Ishikawa (cell line): ENCODE data around the gene HRG.

ENCODE experiments used
- CEBPB ChIP-seq: IDR thresholded peaks from 2 replicates; pipeline ENCODE4 v1.6.1; 2012
- CREB1 ChIP-seq: IDR thresholded peaks from 2 replicates; pipeline ENCODE4 v1.6.1; 2012; ENCODE audit warnings: low read depth
- EGR1 ChIP-seq: IDR thresholded peaks from 2 replicates; pipeline ENCODE4 v1.6.1; 2012
- EP300 ChIP-seq: IDR thresholded peaks from 2 replicates; pipeline ENCODE4 v1.6.1; 2012; ENCODE audit warnings: borderline replicate concordance
- FOXM1 ChIP-seq: IDR thresholded peaks from 2 replicates; pipeline ENCODE4 v1.6.1; 2012; ENCODE audit warnings: low read depth, borderline replicate concordance
- MAX ChIP-seq: IDR thresholded peaks from 2 replicates; pipeline ENCODE4 v1.6.1; 2012
- NFIC ChIP-seq: IDR thresholded peaks from 2 replicates; pipeline ENCODE4 v1.6.1; 2012
- RAD21 ChIP-seq: IDR thresholded peaks from 2 replicates; pipeline ENCODE4 v1.6.1; 2012; ENCODE audit warnings: low read depth
- REST ChIP-seq: IDR thresholded peaks from 2 replicates; pipeline ENCODE4 v1.6.1; 2012; ENCODE audit warnings: low read depth, mild to moderate bottlenecking
- TAF1 ChIP-seq: IDR thresholded peaks from 2 replicates; pipeline ENCODE4 v1.6.1; 2012; ENCODE audit warnings: low read depth, mild to moderate bottlenecking
- TCF12 ChIP-seq: IDR thresholded peaks from 2 replicates; pipeline ENCODE4 v1.6.1; 2012; ENCODE audit warnings: low read depth
- TEAD4 ChIP-seq: IDR thresholded peaks from 2 replicates; pipeline ENCODE4 v1.6.1; 2012
- USF1 ChIP-seq: IDR thresholded peaks from 2 replicates; pipeline ENCODE4 v1.6.1; 2012
- YY1 ChIP-seq: IDR thresholded peaks from 2 replicates; pipeline ENCODE4 v1.6.1; 2012; ENCODE audit warnings: low read depth
- ZBTB7A ChIP-seq: IDR thresholded peaks from 2 replicates; pipeline ENCODE4 v1.6.1; 2012; ENCODE audit warnings: low read depth

The HRG gene

GRCh38 chr3:186708983-186709679, 43.3 kb downstream of the HRG start:
- TF ChIP-seq CREB1: no peak
- TF ChIP-seq YY1: no peak
- no peak for TF ChIP-seq NFIC
- TF ChIP-seq FOXM1: no peak
- TF ChIP-seq TCF12: no peak
- no peak for TF ChIP-seq CEBPB
- no peak for TF ChIP-seq ZBTB7A
- TF ChIP-seq USF1: no peak
- no peak for TF ChIP-seq TAF1
- TF ChIP-seq RAD21: no peak
- TF ChIP-seq EP300: no peak
- TF ChIP-seq TEAD4: no peak
- TF ChIP-seq REST: no peak
- no peak for TF ChIP-seq EGR1
- no peak for TF ChIP-seq MAX

- no peak for TF ChIP-seq CREB1
These were observed 47.7 kb downstream of the HRG start for GRCh38 chr3:186713499-186713898.

GRCh38 chr3:186717039-186717457, 51.2 kb downstream of the HRG start, which contains the start of gene KNG1:
TSS of gene KNG1 (plus strand) at chr3:186717359. CDS start at chr3:186717543, 184 bp downstream.
- TF ChIP-seq ZBTB7A (no peak), EP300 (no peak), TEAD4 (no peak), MAX (no peak), NFIC (no peak), REST (no peak), YY1 (no peak), TCF12 (no peak), FOXM1 (no peak), CEBPB (no peak), CREB1 (no peak), USF1 (no peak), TAF1 (no peak), RAD21 (no peak)

GRCh38 chr3:186719945-186720739, 54.3 kb downstream of the HRG start:
- TF ChIP-seq YY1: no peak
- TF ChIP-seq TEAD4: no peak
- TF ChIP-seq RAD21: no peak
- no peak for TF ChIP-seq EGR1
- TF ChIP-seq TAF1: no peak
- no peak for TF ChIP-seq CREB1
- TF ChIP-seq TCF12: no peak
- TF ChIP-seq USF1: no peak
- TF ChIP-seq NFIC: no peak
- no peak for TF ChIP-seq CEBPB
- TF ChIP-seq MAX: no peak
- no peak for TF ChIP-seq REST
- no peak for TF ChIP-seq ZBTB7A
- no peak for TF ChIP-seq FOXM1
- TF ChIP-seq EP300: no peak
